Liver (tissue), 3 donors: ENCODE results near the gene TLX3.

ENCODE experiments used
- CTCF ChIP-seq: fragments of 150-350 bp; IDR thresholded peaks from 2 replicates; pipeline ENCODE4 v1.5.1; 2017; ENCODE audit warnings: improper control_type of control experiment, low read depth, low read length; ENCODE audit not compliant: missing input control
- EGR1 ChIP-seq, 2 donors: IDR thresholded peaks; 2 replicates each; pipeline ENCODE4 v1.6.1; 2016 to 2018; ENCODE audit warnings: antibody characterized with exemption in 2 of 2, low read depth in 2 of 2
- TF ChIP-seq, protein P1 (sequence below): IDR thresholded peaks from 2 replicates; pipeline ENCODE4 v1.6.1; 2016; ENCODE audit warnings: antibody characterized with exemption, mild to moderate bottlenecking
- donor health status: healthy.
- donor health status: healthy.

DNA sequence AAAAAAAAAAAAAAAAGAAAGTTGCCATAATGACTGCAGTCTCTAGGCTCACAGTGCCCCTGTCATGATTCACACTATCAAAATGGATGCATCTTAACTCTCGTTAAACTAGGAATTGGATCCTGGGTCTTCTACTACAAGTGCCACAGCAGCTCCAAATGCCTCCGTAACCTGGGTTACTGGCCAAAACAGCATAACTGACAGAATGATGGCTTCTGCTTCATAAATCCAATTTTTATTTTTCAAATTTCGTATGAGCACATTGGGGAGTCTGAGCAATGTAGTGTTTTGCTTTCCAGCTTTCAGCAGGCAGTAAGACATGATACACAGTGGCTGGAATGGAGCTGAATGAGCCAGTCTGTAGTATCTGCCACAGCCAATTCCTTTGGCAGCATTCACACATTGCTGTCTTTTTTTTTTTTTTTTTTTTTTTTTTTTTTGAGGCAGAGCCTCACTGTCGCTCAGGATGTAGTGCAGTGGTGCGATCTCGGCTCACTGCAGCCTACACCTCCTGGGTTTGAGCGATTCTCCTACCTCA lies 42.6 kb downstream of the TLX3 start:
- TF ChIP-seq CTCF (no peak), EGR1 (IDR thresholded peaks at IDR 0.05; ENCODE audit: low read depth in 2 of 2) (no peak)
- TF ChIP-seq, protein P1, sequence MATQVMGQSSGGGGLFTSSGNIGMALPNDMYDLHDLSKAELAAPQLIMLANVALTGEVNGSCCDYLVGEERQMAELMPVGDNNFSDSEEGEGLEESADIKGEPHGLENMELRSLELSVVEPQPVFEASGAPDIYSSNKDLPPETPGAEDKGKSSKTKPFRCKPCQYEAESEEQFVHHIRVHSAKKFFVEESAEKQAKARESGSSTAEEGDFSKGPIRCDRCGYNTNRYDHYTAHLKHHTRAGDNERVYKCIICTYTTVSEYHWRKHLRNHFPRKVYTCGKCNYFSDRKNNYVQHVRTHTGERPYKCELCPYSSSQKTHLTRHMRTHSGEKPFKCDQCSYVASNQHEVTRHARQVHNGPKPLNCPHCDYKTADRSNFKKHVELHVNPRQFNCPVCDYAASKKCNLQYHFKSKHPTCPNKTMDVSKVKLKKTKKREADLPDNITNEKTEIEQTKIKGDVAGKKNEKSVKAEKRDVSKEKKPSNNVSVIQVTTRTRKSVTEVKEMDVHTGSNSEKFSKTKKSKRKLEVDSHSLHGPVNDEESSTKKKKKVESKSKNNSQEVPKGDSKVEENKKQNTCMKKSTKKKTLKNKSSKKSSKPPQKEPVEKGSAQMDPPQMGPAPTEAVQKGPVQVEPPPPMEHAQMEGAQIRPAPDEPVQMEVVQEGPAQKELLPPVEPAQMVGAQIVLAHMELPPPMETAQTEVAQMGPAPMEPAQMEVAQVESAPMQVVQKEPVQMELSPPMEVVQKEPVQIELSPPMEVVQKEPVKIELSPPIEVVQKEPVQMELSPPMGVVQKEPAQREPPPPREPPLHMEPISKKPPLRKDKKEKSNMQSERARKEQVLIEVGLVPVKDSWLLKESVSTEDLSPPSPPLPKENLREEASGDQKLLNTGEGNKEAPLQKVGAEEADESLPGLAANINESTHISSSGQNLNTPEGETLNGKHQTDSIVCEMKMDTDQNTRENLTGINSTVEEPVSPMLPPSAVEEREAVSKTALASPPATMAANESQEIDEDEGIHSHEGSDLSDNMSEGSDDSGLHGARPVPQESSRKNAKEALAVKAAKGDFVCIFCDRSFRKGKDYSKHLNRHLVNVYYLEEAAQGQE = no peak
